ENCODE measurements around the gene MYOCOS.

DNA sequence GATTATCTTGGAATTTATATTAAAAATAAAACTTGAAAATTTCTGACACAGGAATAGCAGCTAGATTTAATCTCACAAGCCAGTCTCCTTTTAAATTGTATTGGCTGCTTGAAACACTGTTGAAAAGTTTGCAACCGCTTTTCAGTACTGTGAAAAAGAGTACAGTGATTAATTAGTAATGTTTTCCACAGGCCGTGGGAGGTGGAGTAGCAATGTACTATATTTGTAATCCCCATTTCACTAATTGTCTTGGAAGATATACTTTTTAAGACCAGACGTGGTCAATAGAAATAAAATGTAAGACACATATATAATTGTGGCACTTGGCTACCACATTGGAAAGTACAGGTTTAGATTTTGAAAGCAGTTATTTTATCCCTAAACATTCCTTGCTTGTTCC, 40.8 kb upstream of the MYOCOS start:
- no peak for TF ChIP-seq BHLHE40 (IDR thresholded peaks at IDR 0.05; ENCODE audit: borderline replicate concordance)
- no peak for TF ChIP-seq SUZ12 (IDR thresholded peaks at IDR 0.05)
- no peak for TF ChIP-seq SP1 (IDR thresholded peaks at IDR 0.05)
- no peak for TF ChIP-seq LEF1 (IDR thresholded peaks at IDR 0.05; ENCODE audit: borderline replicate concordance)
- no peak for TF ChIP-seq TARDBP (IDR thresholded peaks at IDR 0.05)

All from HEK293T (cell line).